Body of pancreas (tissue), 4 donors: ENCODE data around the gene CCDC91.

Experiments used
- POLR2A ChIP-seq, 3 donors: fragments of 450-650 bp; IDR thresholded peaks; one replicate each; pipeline ENCODE4 v1.6.1; 2016; ENCODE audit warnings: antibody characterized with exemption in 3 of 3, mild to moderate bottlenecking in 2 of 3
- TF ChIP-seq, protein P1 (sequence below), 7 experiments: fragments of 450-650 bp in 4 of 7; fragments of 200-600 bp in 3 of 7; sonication (generic) in 3 of 7; IDR thresholded peaks; one replicate each; pipeline ENCODE4 v1.5.1; 2016 to 2019; ENCODE audit warnings: antibody characterized with exemption in 7 of 7

DNA sequence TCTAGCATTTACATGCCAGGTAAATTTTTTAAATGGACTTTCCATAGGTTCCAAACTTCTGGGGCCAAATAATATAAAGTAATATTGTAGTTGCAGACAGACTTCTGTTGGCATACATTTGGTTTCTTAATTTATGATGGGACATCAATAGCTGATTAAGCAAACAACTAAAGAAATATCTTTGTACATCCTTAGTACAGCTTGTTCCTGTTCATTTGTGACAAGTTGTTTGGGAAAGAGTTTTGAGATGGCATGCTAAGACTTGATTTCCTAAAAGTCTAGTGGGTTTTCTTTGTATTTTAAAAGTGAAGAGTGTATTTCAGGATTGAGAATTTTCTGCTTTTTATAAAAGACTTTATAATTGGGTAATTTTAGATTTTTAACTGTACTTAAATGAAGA lies 41.0 kb downstream of the CCDC91 start:
- TF ChIP-seq, protein P1, sequence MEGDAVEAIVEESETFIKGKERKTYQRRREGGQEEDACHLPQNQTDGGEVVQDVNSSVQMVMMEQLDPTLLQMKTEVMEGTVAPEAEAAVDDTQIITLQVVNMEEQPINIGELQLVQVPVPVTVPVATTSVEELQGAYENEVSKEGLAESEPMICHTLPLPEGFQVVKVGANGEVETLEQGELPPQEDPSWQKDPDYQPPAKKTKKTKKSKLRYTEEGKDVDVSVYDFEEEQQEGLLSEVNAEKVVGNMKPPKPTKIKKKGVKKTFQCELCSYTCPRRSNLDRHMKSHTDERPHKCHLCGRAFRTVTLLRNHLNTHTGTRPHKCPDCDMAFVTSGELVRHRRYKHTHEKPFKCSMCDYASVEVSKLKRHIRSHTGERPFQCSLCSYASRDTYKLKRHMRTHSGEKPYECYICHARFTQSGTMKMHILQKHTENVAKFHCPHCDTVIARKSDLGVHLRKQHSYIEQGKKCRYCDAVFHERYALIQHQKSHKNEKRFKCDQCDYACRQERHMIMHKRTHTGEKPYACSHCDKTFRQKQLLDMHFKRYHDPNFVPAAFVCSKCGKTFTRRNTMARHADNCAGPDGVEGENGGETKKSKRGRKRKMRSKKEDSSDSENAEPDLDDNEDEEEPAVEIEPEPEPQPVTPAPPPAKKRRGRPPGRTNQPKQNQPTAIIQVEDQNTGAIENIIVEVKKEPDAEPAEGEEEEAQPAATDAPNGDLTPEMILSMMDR (IDR thresholded peaks at IDR 0.05) = no peak
- TF ChIP-seq POLR2A (IDR thresholded peaks at IDR 0.05) = no peak
